H1 (cell line): Measurements from ENCODE around the gene ASCC2. TPM values are rescaled to one million over a fixed set of nuclear protein-coding genes. Genes with fewer than 3 reads are reported as not detected.

ENCODE experiments used
- CTCF ChIA-PET: fragments of 300-600 bp; sonication (Branson Sonifier 250); formaldehyde crosslinking; loops from one replicate; lab custom pipeline; 2021; ENCODE audit not compliant: partially characterized antibody; lab: Charles Lee
- POLR2A ChIA-PET: fragments of 300-600 bp; sonication (Branson Sonifier 250); formaldehyde crosslinking; loops from one replicate; lab custom pipeline; 2021; ENCODE audit warnings: inconsistent platforms; ENCODE audit not compliant: partially characterized antibody; lab: Charles Lee
- DNase-seq, 2 experiments: peaks; one replicate each; pipeline versions ENCODE4 v3.0.0 to v3.0.0-alpha.2; 2010 to 2022; ENCODE audit warnings: low spot score in 2 of 2, low read depth in 1 of 2, mixed read lengths in 1 of 2
- FAIRE-seq: peaks from 2 replicates; lab custom pipeline; 2011; peaks lifted over from hg19 to GRCh38; lab: Jason Lieb, UNC
- H2AFZ ChIP-seq: 2 replicates; pipeline ENCODE4 v1.8.1; 2012; ENCODE audit warnings: low read length, inconsistent platforms
- H2AK5ac ChIP-seq: 2 replicates; pipeline ENCODE4 v1.6.1; 2013; ENCODE audit warnings: low read depth, low read length
- H2BK120ac ChIP-seq: replicated peaks from 2 replicates; pipeline ENCODE3; 2013; ENCODE audit warnings: low read depth, low read length, inconsistent platforms
- H2BK12ac ChIP-seq: 2 replicates; pipeline ENCODE4 v1.6.1; 2013; ENCODE audit warnings: low read depth, low read length
- H2BK15ac ChIP-seq: 2 replicates; pipeline ENCODE4 v1.6.1; 2013; ENCODE audit warnings: low read length
- H2BK20ac ChIP-seq: 2 replicates; pipeline ENCODE4 v1.6.1; 2013; ENCODE audit warnings: low read length
- H2BK5ac ChIP-seq: 2 replicates; pipeline ENCODE4 v1.6.1; 2013; ENCODE audit warnings: low read depth, low read length
- H3K14ac ChIP-seq: 2 replicates; pipeline ENCODE4 v1.6.1; 2013; ENCODE audit warnings: inconsistent platforms; ENCODE audit not compliant: insufficient read length
- H3K18ac ChIP-seq: 2 replicates; pipeline ENCODE4 v1.6.1; 2013; ENCODE audit warnings: low read length; ENCODE audit errors: extremely low read depth
- H3K23ac ChIP-seq: 2 replicates; pipeline ENCODE4 v1.6.1; 2013; ENCODE audit warnings: inconsistent platforms; ENCODE audit not compliant: insufficient read length
- H3K23me2 ChIP-seq: 2 replicates; pipeline ENCODE4 v1.6.1; 2013; ENCODE audit warnings: low read depth, low read length
- H3K27ac ChIP-seq: 2 replicates; pipeline ENCODE4 v1.6.1; 2011; ENCODE audit warnings: low read depth, low read length, inconsistent platforms
- H3K27me3 ChIP-seq, 4 experiments: replicated peaks in 1 of 4; 1 replicate in 1 of 4; 2 replicates in 3 of 4; pipeline versions ENCODE4 v1.6.1 to v1.8.1; 2011 to 2013; ENCODE audit warnings: low read length in 3 of 4, mild to moderate bottlenecking in 3 of 4, inconsistent platforms in 2 of 4, mixed read lengths in 2 of 4, moderate library complexity in 1 of 4; ENCODE audit not compliant: control insufficient read depth in 3 of 4, insufficient read depth in 3 of 4; ENCODE audit errors: extremely low read depth in 1 of 4
- H3K36me3 ChIP-seq, 4 experiments: 2 replicates each; pipeline versions ENCODE4 v1.6.1 to v1.8.1; 2011 to 2013; ENCODE audit warnings: mild to moderate bottlenecking in 4 of 4, low read length in 3 of 4, moderate library complexity in 2 of 4, control low read depth in 1 of 4, inconsistent platforms in 1 of 4; ENCODE audit not compliant: insufficient read depth in 4 of 4, control insufficient read depth in 2 of 4
- H3K4ac ChIP-seq: replicated peaks from 2 replicates; pipeline ENCODE3; 2013; ENCODE audit warnings: low read length, low read depth, mixed read lengths, inconsistent platforms; ENCODE audit not compliant: insufficient read length
- H3K4me1 ChIP-seq, 4 experiments: replicated peaks in 1 of 4; 1 replicate in 1 of 4; 2 replicates in 3 of 4; pipeline versions ENCODE4 v1.6.1 to v1.8.1; 2011 to 2013; ENCODE audit warnings: low read length in 3 of 4, inconsistent platforms in 2 of 4, mixed read lengths in 1 of 4; ENCODE audit not compliant: insufficient read depth in 4 of 4, control insufficient read depth in 3 of 4
- H3K4me2 ChIP-seq, 2 experiments: 2 replicates each; pipeline versions ENCODE4 v1.6.1 to v1.8.1; 2011 to 2013; ENCODE audit warnings: low read depth in 2 of 2, low read length in 2 of 2, control low read depth in 1 of 2, inconsistent platforms in 1 of 2, mild to moderate bottlenecking in 1 of 2; ENCODE audit not compliant: insufficient read depth in 1 of 2
- H3K4me3 ChIP-seq, 4 experiments: fragments of 200-600, 300-600 bp in 1 of 4; sonication (generic), shearing (Covaris generic), sonication (Bioruptor Twin) in 1 of 4; 2 replicates each; pipeline versions ENCODE4 v1.5.1 to v1.8.1; 2011 to 2016; ENCODE audit warnings: low read length in 4 of 4, low read depth in 3 of 4, control low read depth in 2 of 4, inconsistent platforms in 2 of 4, mild to moderate bottlenecking in 2 of 4, mixed read lengths in 1 of 4, moderate library complexity in 1 of 4; ENCODE audit not compliant: insufficient read depth in 2 of 4; ENCODE audit errors: extremely low read depth in 1 of 4
- H3K56ac ChIP-seq: replicated peaks from 2 replicates; pipeline ENCODE3; 2013; ENCODE audit warnings: low read depth, mild to moderate bottlenecking, mixed read lengths, low read length, inconsistent platforms; ENCODE audit not compliant: insufficient read length
- H3K79me1 ChIP-seq: 2 replicates; pipeline ENCODE4 v1.6.1; 2013; ENCODE audit warnings: low read depth, low read length, control low read depth
- H3K79me2 ChIP-seq, 2 experiments: 2 replicates each; pipeline versions ENCODE4 v1.6.1 to v1.8.1; 2012 to 2013; ENCODE audit warnings: low read length in 2 of 2, mild to moderate bottlenecking in 2 of 2, inconsistent platforms in 1 of 2; ENCODE audit not compliant: insufficient read depth in 2 of 2, control insufficient read depth in 1 of 2
- H3K9ac ChIP-seq, 4 experiments: replicated peaks in 1 of 4; 1 replicate in 1 of 4; 2 replicates in 3 of 4; pipeline versions ENCODE4 v1.6.1 to v1.8.1; 2011 to 2013; ENCODE audit warnings: low read depth in 3 of 4, low read length in 3 of 4, control low read depth in 2 of 4, mild to moderate bottlenecking in 2 of 4, moderate library complexity in 2 of 4, inconsistent platforms in 1 of 4; ENCODE audit errors: extremely low read depth in 1 of 4
- H3K9me3 ChIP-seq, 2 experiments: 2 replicates each; pipeline versions ENCODE4 v1.6.1 to v1.8.1; 2012 to 2013; ENCODE audit warnings: mild to moderate bottlenecking in 2 of 2, moderate library complexity in 2 of 2, control low read depth in 1 of 2, inconsistent platforms in 1 of 2, low read depth in 1 of 2, low read length in 1 of 2, mixed read lengths in 1 of 2; ENCODE audit not compliant: insufficient read depth in 2 of 2
- H4K20me1 ChIP-seq, 2 experiments: replicated peaks in 1 of 2; 2 replicates each; pipeline versions ENCODE3 to v1.8.1; 2011 to 2013; ENCODE audit warnings: inconsistent platforms in 2 of 2, low read length in 2 of 2, mild to moderate bottlenecking in 1 of 2; ENCODE audit not compliant: insufficient read depth in 2 of 2, control insufficient read depth in 1 of 2
- H4K5ac ChIP-seq: 2 replicates; pipeline ENCODE4 v1.6.1; 2013; ENCODE audit warnings: low read length, low read depth, mixed read lengths, inconsistent platforms; ENCODE audit not compliant: insufficient read length
- H4K8ac ChIP-seq: 2 replicates; pipeline ENCODE4 v1.8.0; 2013; ENCODE audit warnings: mild to moderate bottlenecking, moderate library complexity, low read length, inconsistent platforms; ENCODE audit not compliant: insufficient read depth; ENCODE audit errors: extremely low read depth
- H4K91ac ChIP-seq: replicated peaks from 2 replicates; pipeline ENCODE3; 2013; ENCODE audit warnings: low read length, mixed read lengths, inconsistent platforms; ENCODE audit not compliant: insufficient read length
- ASH2L ChIP-seq: fragments of 200-600, 300-600 bp; sonication (generic); IDR thresholded peaks from one replicate; pipeline ENCODE4 v1.7.1; 2017; ENCODE audit warnings: low read length
- ATF2 ChIP-seq: IDR thresholded peaks from 2 replicates; pipeline ENCODE4 v1.6.1; 2012; ENCODE audit warnings: low read length, inconsistent platforms
- BCL11A ChIP-seq, 2 experiments: IDR thresholded peaks; one replicate each; pipeline ENCODE4 v1.6.1; 2011; ENCODE audit warnings: low read depth in 2 of 2, low read length in 2 of 2, mild to moderate bottlenecking in 2 of 2
- EGR1 ChIP-seq: IDR thresholded peaks from 2 replicates; pipeline ENCODE4 v1.6.1; 2011; ENCODE audit warnings: low read depth, low read length, borderline replicate concordance
- EP300 ChIP-seq, 2 experiments: IDR thresholded peaks; 1 replicate in 1 of 2; 2 replicates in 1 of 2; pipeline ENCODE4 v1.6.1; 2011 to 2012; ENCODE audit warnings: low read depth in 2 of 2, low read length in 2 of 2, mild to moderate bottlenecking in 2 of 2, borderline replicate concordance in 1 of 2, inconsistent platforms in 1 of 2, moderate library complexity in 1 of 2
- MAFK ChIP-seq: IDR thresholded peaks from 2 replicates; pipeline ENCODE4 v1.6.1; 2012; ENCODE audit warnings: low read depth, mild to moderate bottlenecking, improper control_type of control experiment, low read length
- MAX ChIP-seq: IDR thresholded peaks from 2 replicates; pipeline ENCODE4 v1.6.1; 2012; ENCODE audit warnings: inconsistent platforms
- RXRA ChIP-seq: IDR thresholded peaks from 2 replicates; pipeline ENCODE4 v1.6.1; 2011; ENCODE audit warnings: low read depth, mild to moderate bottlenecking, low read length, moderate library complexity; ENCODE audit not compliant: insufficient read depth
- ZNF274 ChIP-seq: IDR thresholded peaks from 2 replicates; pipeline ENCODE4 v1.7.0; 2012; ENCODE audit warnings: low read length, borderline replicate concordance; ENCODE audit errors: extremely low read depth
- WGBS, 2 experiments: shearing (Covaris generic) in 1 of 2; methylation state at CpG; one replicate each; pipeline versions ENCODE4 v1.1.6 to v1.1.7; 2013 to 2015; ENCODE audit warnings: low lambda C conversion rate in 2 of 2, mixed read lengths in 2 of 2, inconsistent platforms in 1 of 2, low coverage in 1 of 2, missing lambda C conversion rate in 1 of 2; ENCODE audit not compliant: insufficient replicate concordance in 2 of 2, insufficient coverage in 1 of 2, insufficient read length in 1 of 2; ENCODE audit errors: extremely low coverage in 1 of 2, missing lambda C conversion rate in 1 of 2; 5-methylcytosine and 5-hydroxymethylcytosine counted together
- polyA plus RNA-seq, 7 experiments: library from polyadenylated mRNA; depleted of rRNA in 3 of 7; stranded (reverse) in 5 of 7; unstranded in 2 of 7; fragments of >200 nt in 5 of 7; fragments of 200-250 nt in 2 of 7; gene quantifications; 1 replicate in 5 of 7; 2 replicates in 1 of 7; 4 replicates in 1 of 7; pipeline versions ENCODE4 v1.2.1 to v1.2.3, GENCODE V29; 2011 to 2013; ENCODE audit warnings: missing spikeins in 2 of 7, mixed read lengths in 2 of 7
- total RNA-seq: library from RNA; stranded (reverse); fragmentation: NEBNext Ultra II Directional; extraction: Animal tissue kit (Norgen Biotek cat#: 25700); gene quantifications from 2 replicates; pipeline ENCODE4 v1.2.1, GENCODE V29; 2021

ASCC2 gene
- total and polyA plus RNA-seq, 2 of the 8 experiments (the other 6 are each of a cell fraction or from before 2014, with no cell fraction given), result 35.0 to 35.8 TPM

- Histone ChIP-seq H2AFZ (peak overlapping the region; percentile 80), H3K18ac (no peak overlapping the region), H3K36me3 (no peaks in the 10 kb centered on the region), H3K4me1 (0 out of 7 replicates have a peak, but pooled peaks cover 0 to 2% (median 0%) of the 10 kb centered on the region in 4 experiments), H3K23ac (no peak overlapping the region), H3K4me2 (no peak overlapping the region), H3K23me2 (peaks cover 2% of the 10 kb centered on the region; the same call in 1 of the 2 replicates), H2BK12ac (no peak overlapping the region), H3K9ac (no peak overlapping the region), H4K20me1 (no peaks in the 10 kb centered on the region), H4K91ac (no peak overlapping the region), H2BK20ac (no peak overlapping the region), H3K79me2 (no peaks in the 10 kb centered on the region), H4K5ac (no peak overlapping the region), H3K56ac (no peak overlapping the region), H2AK5ac (no peak overlapping the region), H3K79me1 (no peaks in the 10 kb centered on the region), H2BK15ac (peak overlapping the region; percentile 48; the same call in 1 of the 2 replicates), H4K8ac (no peak overlapping the region), H3K27ac (no peak overlapping the region), H3K14ac (no peak overlapping the region), H3K4me3 (no peak overlapping the region), H2BK5ac (peak overlapping the region; percentile 4; the same call in 1 of the 2 replicates), H3K9me3 (no peaks in the 10 kb centered on the region), H3K4ac (no peak overlapping the region), H2BK120ac (no peak overlapping the region), H3K27me3 (no peaks in the 10 kb centered on the region)
- CTCF ChIA-PET, result interaction anchor here (0.5 to 5.4 kb wide), 5 partner anchors 8 to 258 kb away, joined by 3 to 33 read pairs (median 3); no protein-coding TSS in a partner anchor
- POLR2A ChIA-PET, result no interaction called here
- DNase-seq (no peak), FAIRE-seq (no peak)
- 92% methylated on average over 8 of the region's 8 CpGs; no CpG with 5 or more reads in 1 of the 2 experiments for WGBS, 2 experiments
- TF ChIP-seq ATF2, result no peak
- TF ChIP-seq MAX, result no peak
- TF ChIP-seq EGR1, result no peak
- no peak for TF ChIP-seq ZNF274
- no peak for TF ChIP-seq EP300 (IDR thresholded peaks at IDR 0.05; ENCODE audit: borderline replicate concordance in 1 of 2, low read depth in 2 of 2, low read length in 2 of 2)
- no peak for TF ChIP-seq ASH2L
- TF ChIP-seq BCL11A (IDR thresholded peaks at IDR 0.05; ENCODE audit: low read depth in 2 of 2, low read length in 2 of 2), result no peak
- TF ChIP-seq RXRA, result no peak
- TF ChIP-seq MAFK, result no peak
Observed at GRCh38 chr22:29780748-29781676, 57.1 kb downstream of the ASCC2 start.
